Loucy (cell line): ENCODE measurements around the gene ARPIN.

Experiments
- CTCF ChIP-seq: fragments of 200-600 bp; sonication (generic); conservative IDR thresholded peaks from 2 replicates; pipeline ENCODE4 v1.5.1; 2014; ENCODE audit warnings: mild to moderate bottlenecking, antibody characterized with exemption, low read length
- EZH2phosphoT487 ChIP-seq: fragments of 200-600 bp; IDR thresholded peaks from 2 replicates; pipeline ENCODE4 v1.6.1; 2018; ENCODE audit warnings: antibody characterized with exemption, mild to moderate bottlenecking, moderate library complexity, borderline replicate concordance

- TF ChIP-seq EZH2phosphoT487 (no peak), CTCF (no peak)
Measured at GRCh38 chr15:89907289-89907688, 5.5 kb downstream of the ARPIN start.
